ENCODE data around the gene PPP2R2D. TPM values are rescaled to one million over a fixed set of nuclear protein-coding genes. Genes with fewer than 3 reads are reported as not detected.

PPP2R2D gene
- total RNA-seq, 1 experiment from 2014 or later = 33.2 TPM

- peaks cover 4% of the 10 kb centered on the region for H3K36me3 Mint-ChIP-seq
- TF ChIP-seq ZNF263 (CRISPR knock-in tag; IDR thresholded peaks at IDR 0.05; ENCODE audit: low read depth) (no peak), KAT7 (CRISPR knock-in tag; IDR thresholded peaks at IDR 0.05; ENCODE audit: borderline replicate concordance) (no peak), CBFB (CRISPR knock-in tag; IDR thresholded peaks at IDR 0.05; ENCODE audit: low read depth) (no peak), ZNF532 (CRISPR knock-in tag; IDR thresholded peaks at IDR 0.05; ENCODE audit: borderline replicate concordance) (no peak), GABPB1 (CRISPR knock-in tag; IDR thresholded peaks at IDR 0.05) (no peak), GRHL2 (CRISPR knock-in tag; IDR thresholded peaks at IDR 0.05; ENCODE audit: insufficient replicate concordance, severe bottlenecking) (no peak), NR1H2 (CRISPR knock-in tag; IDR thresholded peaks at IDR 0.05) (no peak), HMGA2 (CRISPR knock-in tag; IDR thresholded peaks at IDR 0.05) (no peak), OVOL2 (CRISPR knock-in tag; IDR thresholded peaks at IDR 0.05; ENCODE audit: borderline replicate concordance) (no peak), GTF2I (CRISPR knock-in tag; conservative IDR thresholded peaks at IDR 0.05) (no peak), ZNF512 (CRISPR knock-in tag; IDR thresholded peaks at IDR 0.05; ENCODE audit: borderline replicate concordance) (no peak), ZNF317 (CRISPR knock-in tag; IDR thresholded peaks at IDR 0.05; ENCODE audit: borderline replicate concordance, low read depth) (no peak), TCF7 (CRISPR knock-in tag; IDR thresholded peaks at IDR 0.05; ENCODE audit: low read depth) (no peak), NFATC4 (CRISPR knock-in tag; IDR thresholded peaks at IDR 0.05) (no peak), ATF1 (CRISPR knock-in tag; IDR thresholded peaks at IDR 0.05) (no peak), ATF6 (CRISPR knock-in tag; IDR thresholded peaks at IDR 0.05) (no peak), CDX4 (CRISPR knock-in tag; IDR thresholded peaks at IDR 0.05; ENCODE audit: borderline replicate concordance) (no peak), ARID4B (CRISPR knock-in tag; IDR thresholded peaks at IDR 0.05; ENCODE audit: borderline replicate concordance) (no peak), ZNF671 (CRISPR knock-in tag; IDR thresholded peaks at IDR 0.05) (no peak)
- TF ChIP-seq, protein P1, sequence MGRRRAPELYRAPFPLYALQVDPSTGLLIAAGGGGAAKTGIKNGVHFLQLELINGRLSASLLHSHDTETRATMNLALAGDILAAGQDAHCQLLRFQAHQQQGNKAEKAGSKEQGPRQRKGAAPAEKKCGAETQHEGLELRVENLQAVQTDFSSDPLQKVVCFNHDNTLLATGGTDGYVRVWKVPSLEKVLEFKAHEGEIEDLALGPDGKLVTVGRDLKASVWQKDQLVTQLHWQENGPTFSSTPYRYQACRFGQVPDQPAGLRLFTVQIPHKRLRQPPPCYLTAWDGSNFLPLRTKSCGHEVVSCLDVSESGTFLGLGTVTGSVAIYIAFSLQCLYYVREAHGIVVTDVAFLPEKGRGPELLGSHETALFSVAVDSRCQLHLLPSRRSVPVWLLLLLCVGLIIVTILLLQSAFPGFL (CRISPR knock-in tag; IDR thresholded peaks at IDR 0.05; ENCODE audit: borderline replicate concordance) = no peak
- ChIA-PET CTCF (no interaction called here), POLR2A (no interaction called here)
- no peak for DNase-seq (ENCODE audit: low spot score)
- H3K4me3 Mint-ChIP-seq = no peak overlapping the region
- H3K27me3 Mint-ChIP-seq (ENCODE audit: low read depth) = no peaks in the 10 kb centered on the region
- H3K9me3 Mint-ChIP-seq = peaks cover 12% of the 10 kb centered on the region
- H3K27ac Mint-ChIP-seq = no peak overlapping the region
- no peak for ATAC-seq
- H3K4me1 Mint-ChIP-seq = peaks cover 6% of the 10 kb centered on the region
These were observed 29.8 kb upstream of the PPP2R2D start for GRCh38 chr10:131870831-131871672.

All from WTC11 (cell line).